Coronary artery (tissue), 2 donors: ENCODE measurements around the gene CAPRIN1.

Experiments used
- DNase-seq: peaks from one replicate; pipeline ENCODE4 v3.0.0-alpha.2; 2017; ENCODE audit warnings: low spot score
- H3K27ac ChIP-seq, 2 donors: fragments of 200-600 bp; sonication (generic); one replicate each; pipeline ENCODE4 v1.5.1; 2016 to 2019
- H3K4me3 ChIP-seq: fragments of 200-600 bp; sonication (generic); 2 replicates; pipeline ENCODE4 v1.5.1; 2016; ENCODE audit warnings: mild to moderate bottlenecking, moderate library complexity
- CTCF ChIP-seq: fragments of 200-600 bp; sonication (generic); IDR thresholded peaks from one replicate; pipeline ENCODE4 v1.5.1; 2019; ENCODE audit warnings: antibody characterized with exemption

CAPRIN1 gene

GRCh38 chr11:34114471-34114870, 62.9 kb downstream of the CAPRIN1 start:
- no peak overlapping the region for H3K4me3 ChIP-seq
- no peak for DNase-seq
- no peak overlapping the region for H3K27ac ChIP-seq
- TF ChIP-seq CTCF, result no peak

- no peak for DNase-seq
- H3K4me3 ChIP-seq, result no peak overlapping the region
- no peak for TF ChIP-seq CTCF
- H3K27ac ChIP-seq, result no peak overlapping the region
Measured at GRCh38 chr11:34120651-34121050, 69.1 kb downstream of the CAPRIN1 start.

- no peak for TF ChIP-seq CTCF
- H3K4me3 ChIP-seq, result no peak overlapping the region
- H3K27ac ChIP-seq, result no peak overlapping the region
- DNase-seq, result no peak
Measured at GRCh38 chr11:34124885-34125668, 73.5 kb downstream of the CAPRIN1 start.

GRCh38 chr11:34126959-34127848, 75.7 kb downstream of the CAPRIN1 start:
- Histone ChIP-seq H3K4me3 (no peak overlapping the region), H3K27ac (no peak overlapping the region)
- DNase-seq, result no peak
- TF ChIP-seq CTCF, result no peak

- TF ChIP-seq CTCF, result no peak
- no peak overlapping the region for H3K27ac ChIP-seq
- no peak for DNase-seq
- H3K4me3 ChIP-seq, result no peak overlapping the region
Measured at GRCh38 chr11:34128824-34129223, 77.3 kb downstream of the CAPRIN1 start.

- Histone ChIP-seq H3K4me3 (no peak overlapping the region), H3K27ac (no peak overlapping the region)
- no peak for TF ChIP-seq CTCF
- DNase-seq, result no peak
Measured at GRCh38 chr11:34132261-34132965, 80.9 kb downstream of the CAPRIN1 start.
